BE2C (cell line): ENCODE data around the gene INTS6L.

Experiments used
- DNase-seq: peaks from one replicate; pipeline ENCODE4 v3.0.0-alpha.2; 2020
- H3K27me3 ChIP-seq: fragments of 250-450 bp; sonication (Bioruptor Pico); 2 replicates; pipeline ENCODE4 v1.5.1; 2020; ENCODE audit warnings: mild to moderate bottlenecking
- H3K36me3 ChIP-seq: fragments of 250-450 bp; sonication (Bioruptor Pico); 2 replicates; pipeline ENCODE4 v1.5.1; 2020; ENCODE audit warnings: mild to moderate bottlenecking
- H3K4me1 ChIP-seq: fragments of 250-450 bp; sonication (Bioruptor Pico); 2 replicates; pipeline ENCODE4 v1.5.1; 2020
- H3K4me3 ChIP-seq: 2 replicates; pipeline ENCODE4 v1.5.1; 2011; ENCODE audit warnings: low read depth, low read length
- H3K9me3 ChIP-seq: fragments of 250-450 bp; sonication (Bioruptor Pico); 2 replicates; pipeline ENCODE4 v1.5.1; 2020
- TF ChIP-seq, protein P1 (sequence below): IDR thresholded peaks from 2 replicates; pipeline ENCODE4 v1.5.1; 2012; ENCODE audit warnings: mild to moderate bottlenecking, low read depth, low read length

Gene INTS6L

GRCh38 chrX:135521405-135522131 lies 1.1 kb downstream of the INTS6L start:
- Histone ChIP-seq H3K9me3 (no peaks in the 10 kb centered on the region), H3K4me3 (peak overlapping the region; percentile 72), H3K4me1 (no peaks in the 10 kb centered on the region), H3K27me3 (no peaks in the 10 kb centered on the region), H3K36me3 (no peaks in the 10 kb centered on the region)
- peak; percentile 87 for DNase-seq
- TF ChIP-seq, protein P1, sequence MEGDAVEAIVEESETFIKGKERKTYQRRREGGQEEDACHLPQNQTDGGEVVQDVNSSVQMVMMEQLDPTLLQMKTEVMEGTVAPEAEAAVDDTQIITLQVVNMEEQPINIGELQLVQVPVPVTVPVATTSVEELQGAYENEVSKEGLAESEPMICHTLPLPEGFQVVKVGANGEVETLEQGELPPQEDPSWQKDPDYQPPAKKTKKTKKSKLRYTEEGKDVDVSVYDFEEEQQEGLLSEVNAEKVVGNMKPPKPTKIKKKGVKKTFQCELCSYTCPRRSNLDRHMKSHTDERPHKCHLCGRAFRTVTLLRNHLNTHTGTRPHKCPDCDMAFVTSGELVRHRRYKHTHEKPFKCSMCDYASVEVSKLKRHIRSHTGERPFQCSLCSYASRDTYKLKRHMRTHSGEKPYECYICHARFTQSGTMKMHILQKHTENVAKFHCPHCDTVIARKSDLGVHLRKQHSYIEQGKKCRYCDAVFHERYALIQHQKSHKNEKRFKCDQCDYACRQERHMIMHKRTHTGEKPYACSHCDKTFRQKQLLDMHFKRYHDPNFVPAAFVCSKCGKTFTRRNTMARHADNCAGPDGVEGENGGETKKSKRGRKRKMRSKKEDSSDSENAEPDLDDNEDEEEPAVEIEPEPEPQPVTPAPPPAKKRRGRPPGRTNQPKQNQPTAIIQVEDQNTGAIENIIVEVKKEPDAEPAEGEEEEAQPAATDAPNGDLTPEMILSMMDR = no peak

GRCh38 chrX:135522132-135522530 lies 1.7 kb downstream of the INTS6L start:
- TF ChIP-seq, protein P1 = no peak
- Histone ChIP-seq H3K4me3 (peak overlapping the region; percentile 61), H3K9me3 (no peaks in the 10 kb centered on the region), H3K27me3 (no peaks in the 10 kb centered on the region), H3K4me1 (no peaks in the 10 kb centered on the region), H3K36me3 (no peaks in the 10 kb centered on the region)
- DNase-seq = no peak

DNA sequence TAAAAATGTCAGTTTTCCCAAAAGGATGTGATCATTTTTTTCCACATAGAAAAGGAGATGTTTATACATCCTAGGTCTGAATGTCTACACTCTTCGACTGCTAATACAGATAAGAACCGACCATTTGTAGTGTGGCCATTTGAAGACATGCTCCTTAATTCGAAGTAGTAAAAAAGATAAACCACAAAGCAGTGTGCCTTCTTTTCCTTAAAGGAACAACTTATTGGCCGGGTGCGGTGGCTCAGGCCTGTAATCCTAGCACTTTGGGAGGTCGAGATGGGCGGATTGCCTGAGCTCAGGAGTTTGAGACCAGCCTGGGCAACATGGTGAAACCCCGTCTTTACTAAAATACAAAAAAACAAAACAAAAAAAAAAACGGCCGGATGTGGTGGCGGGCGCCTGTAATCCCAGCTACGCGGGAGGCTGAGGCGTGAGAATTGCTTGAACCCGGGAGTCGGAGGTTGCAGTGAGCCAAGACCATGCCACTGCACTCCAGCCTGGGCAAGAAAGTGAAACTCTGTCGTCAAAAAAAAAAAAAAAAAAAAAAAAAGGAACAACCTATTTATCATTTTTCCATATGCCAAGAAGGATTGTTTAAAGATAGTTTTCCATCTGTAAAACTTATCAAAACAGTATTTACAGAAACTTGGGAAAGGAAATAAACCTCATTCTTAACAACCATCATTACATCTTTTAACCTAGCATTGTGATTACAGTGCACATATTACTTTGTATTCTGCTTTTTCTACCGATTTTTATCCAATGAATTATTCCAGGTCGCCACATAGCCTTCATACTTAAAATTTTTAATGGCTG lies 2.6 kb downstream of the INTS6L start:
- no peak for DNase-seq
- H3K27me3 ChIP-seq = no peaks in the 10 kb centered on the region
- TF ChIP-seq, protein P1 = no peak
- no peaks in the 10 kb centered on the region for H3K36me3 ChIP-seq
- no peaks in the 10 kb centered on the region for H3K4me1 ChIP-seq
- no peak overlapping the region for H3K4me3 ChIP-seq
- no peaks in the 10 kb centered on the region for H3K9me3 ChIP-seq

DNA sequence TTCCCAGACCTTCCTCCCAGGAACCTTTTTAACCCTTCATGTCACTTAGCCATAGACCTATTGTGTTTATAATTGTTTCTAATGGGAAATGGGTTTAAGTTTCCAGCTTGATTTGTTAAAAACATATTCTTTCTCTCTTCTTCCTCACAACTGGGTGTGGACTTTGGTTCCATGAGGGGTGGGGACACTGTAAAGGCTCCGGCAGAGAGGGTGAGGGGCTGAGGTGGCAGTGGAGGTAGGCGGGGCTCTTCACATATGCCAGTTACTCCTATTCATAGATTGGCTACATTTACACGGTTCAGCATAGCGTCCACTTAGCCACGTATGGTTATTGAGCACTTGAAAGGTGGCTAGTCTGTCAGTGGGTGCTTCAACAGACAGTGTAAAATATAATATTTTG lies 7.8 kb downstream of the INTS6L start:
- H3K4me1 ChIP-seq = no peaks in the 10 kb centered on the region
- no peaks in the 10 kb centered on the region for H3K27me3 ChIP-seq
- no peaks in the 10 kb centered on the region for H3K9me3 ChIP-seq
- TF ChIP-seq, protein P1 = no peak
- no peaks in the 10 kb centered on the region for H3K36me3 ChIP-seq
- no peak for DNase-seq
- H3K4me3 ChIP-seq = no peak overlapping the region

DNA sequence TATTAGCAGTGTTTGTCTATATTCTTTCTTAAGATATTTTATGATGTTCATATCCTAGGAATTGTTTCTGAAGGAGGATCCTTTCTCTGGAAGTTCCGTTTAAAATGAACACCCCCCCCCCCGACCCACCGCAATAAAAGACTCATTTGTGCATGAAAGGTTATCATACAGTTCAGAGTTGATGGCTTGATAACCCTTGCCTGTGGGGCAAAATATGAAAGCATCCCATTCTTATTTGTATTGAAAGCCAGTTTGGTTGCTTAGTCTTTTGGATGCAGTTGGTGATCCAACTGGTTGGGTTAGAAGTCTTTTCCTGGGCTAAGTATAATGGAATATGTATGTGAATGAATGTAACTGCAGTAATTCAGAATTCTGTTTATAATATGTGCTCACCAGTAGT lies 8.3 kb downstream of the INTS6L start:
- TF ChIP-seq, protein P1 = no peak
- Histone ChIP-seq H3K4me1 (no peaks in the 10 kb centered on the region), H3K4me3 (no peak overlapping the region), H3K36me3 (no peaks in the 10 kb centered on the region), H3K27me3 (no peaks in the 10 kb centered on the region), H3K9me3 (no peaks in the 10 kb centered on the region)
- DNase-seq = no peak

- H3K9me3 ChIP-seq = no peaks in the 10 kb centered on the region
- no peaks in the 10 kb centered on the region for H3K27me3 ChIP-seq
These were observed 9.6 kb downstream of the INTS6L start for GRCh38 chrX:135530097-135530496.

More at GRCh38 chrX:135530097-135530496, 9.6 kb downstream of the INTS6L start:
- TF ChIP-seq, protein P1 = no peak
- H3K4me1 ChIP-seq = no peaks in the 10 kb centered on the region
- no peak overlapping the region for H3K4me3 ChIP-seq
- no peaks in the 10 kb centered on the region for H3K36me3 ChIP-seq
- DNase-seq = no peak
